ENCODE measurements around the gene SIM2.

SIM2 gene

DNA sequence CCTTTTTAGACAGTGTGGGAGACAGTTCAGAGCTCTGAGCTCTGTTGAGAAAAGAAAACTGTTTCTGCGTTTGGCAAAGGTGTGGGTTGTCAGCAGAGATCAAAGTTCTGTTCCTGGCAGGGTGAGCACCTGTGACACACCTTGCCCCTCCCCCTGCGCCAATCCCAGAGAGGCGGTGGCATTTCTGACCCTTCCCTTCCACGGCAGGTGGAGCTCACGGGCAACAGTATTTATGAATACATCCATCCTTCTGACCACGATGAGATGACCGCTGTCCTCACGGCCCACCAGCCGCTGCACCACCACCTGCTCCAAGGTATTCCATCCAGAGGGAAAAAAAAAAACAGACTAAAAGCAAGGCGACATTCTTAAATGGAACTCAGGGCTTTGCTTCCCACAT is 20.7 kb downstream of the SIM2 start:
- DNase-seq, result no peak

DNA sequence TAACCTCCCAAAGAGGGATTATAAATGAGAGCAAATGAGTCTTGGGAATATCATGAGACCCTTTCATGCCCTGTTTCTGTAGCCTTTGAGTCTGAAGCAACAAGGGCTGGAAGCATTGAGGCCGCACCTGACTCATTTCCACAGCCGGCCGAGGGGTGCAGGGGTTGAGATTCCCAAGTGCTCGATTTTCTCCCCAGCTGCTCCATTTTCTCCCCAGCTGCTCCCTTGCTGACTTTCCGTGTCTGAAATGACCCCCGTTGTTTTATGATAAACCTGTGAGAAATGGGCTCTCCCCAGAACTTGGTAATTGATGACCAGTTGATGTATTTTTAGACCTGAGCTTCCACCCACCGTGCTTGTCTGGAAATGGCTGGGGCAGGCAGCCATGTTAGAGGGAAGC is 22.9 kb downstream of the SIM2 start:
- DNase-seq, result no peak

- DNase-seq, result no peak
Measured at GRCh38 chr21:36722370-36723368, 23.8 kb downstream of the SIM2 start.

DNA sequence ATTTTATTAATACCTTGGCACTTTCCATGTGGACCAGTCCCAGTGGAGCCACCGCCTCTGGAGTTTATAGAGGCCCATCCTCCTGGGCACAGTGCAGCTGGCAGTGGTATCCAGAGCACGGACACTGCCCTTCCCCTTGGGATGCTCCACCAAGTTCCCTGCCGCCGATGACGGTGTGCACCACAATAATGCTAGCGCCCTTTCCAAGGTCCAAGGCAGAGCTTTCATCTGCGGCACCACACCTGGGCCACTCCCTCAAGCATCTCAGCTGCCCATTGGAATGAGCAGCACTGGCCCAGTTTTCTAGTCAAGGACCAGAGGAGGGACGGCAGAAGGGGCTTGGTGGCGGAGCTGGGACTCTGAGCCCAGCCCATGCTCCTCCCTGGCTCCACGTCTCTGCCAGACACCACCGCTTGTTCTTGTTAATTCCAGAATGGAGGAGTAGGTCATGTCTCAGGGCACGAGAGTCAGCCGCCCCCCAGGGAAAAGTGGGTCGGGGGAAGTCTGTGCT is 24.5 kb downstream of the SIM2 start:
- DNase-seq, result no peak

DNA sequence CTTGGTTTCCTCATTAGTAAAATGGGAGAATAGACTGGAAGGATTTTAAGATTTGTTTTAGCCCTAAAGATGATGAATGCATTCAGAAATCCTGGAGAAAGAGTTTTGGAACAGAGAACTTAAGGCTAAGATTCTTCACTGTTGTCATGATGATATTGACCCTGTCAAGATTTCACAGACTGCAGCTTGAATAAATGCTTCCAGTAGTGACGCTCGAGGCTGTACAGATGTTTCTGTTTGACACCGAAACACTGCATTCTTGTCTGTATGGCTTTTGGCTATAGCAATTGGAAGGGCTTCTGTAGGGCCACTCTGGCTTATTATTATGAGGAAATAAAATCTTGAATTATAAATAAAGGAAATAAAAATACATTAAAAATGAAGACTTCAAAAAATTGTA is 25.7 kb downstream of the SIM2 start:
- DNase-seq, result no peak

DNA sequence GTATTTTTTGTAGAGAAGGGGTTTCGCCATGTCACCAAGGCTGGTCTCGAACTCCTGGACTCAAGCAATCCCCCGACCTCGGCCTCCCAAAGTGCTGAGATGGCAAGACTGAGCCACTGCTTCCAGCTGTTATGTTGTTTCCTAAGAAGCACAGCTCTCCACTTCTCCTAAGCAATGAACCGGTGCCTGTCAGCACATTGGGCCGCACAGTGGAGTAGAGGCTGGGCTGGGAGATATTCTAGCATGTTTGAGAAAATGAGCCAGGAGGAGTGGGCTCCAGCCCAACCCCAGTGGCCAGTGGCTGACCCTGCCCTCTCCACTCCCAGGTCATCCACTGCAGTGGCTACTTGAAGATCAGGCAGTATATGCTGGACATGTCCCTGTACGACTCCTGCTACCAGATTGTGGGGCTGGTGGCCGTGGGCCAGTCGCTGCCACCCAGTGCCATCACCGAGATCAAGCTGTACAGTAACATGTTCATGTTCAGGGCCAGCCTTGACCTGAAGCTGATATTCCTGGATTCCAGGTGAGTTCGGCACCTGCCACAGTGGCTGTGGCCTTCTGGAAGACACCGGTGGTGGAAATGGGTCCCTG is 27.0 kb downstream of the SIM2 start:
- DNase-seq, result no peak

DNA sequence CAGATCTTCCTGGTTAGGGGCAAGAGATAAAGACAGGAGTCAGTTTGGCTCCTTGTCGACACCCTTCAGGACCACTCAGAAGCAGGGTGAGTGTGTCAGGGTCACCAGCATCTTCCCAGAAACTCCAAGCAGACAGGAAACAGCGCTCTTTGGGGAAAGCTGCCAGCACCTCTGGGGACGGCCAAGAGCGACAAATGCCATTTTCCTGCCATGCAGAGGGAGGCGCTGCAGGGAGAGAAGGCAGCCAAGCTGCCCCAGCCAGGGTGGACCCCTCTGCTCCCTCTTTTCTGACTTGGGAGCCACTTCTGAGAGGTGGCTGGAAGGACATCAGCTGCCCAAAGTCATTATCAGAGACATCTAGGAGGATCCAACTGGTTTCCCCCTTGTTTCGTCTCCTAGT is 29.0 kb downstream of the SIM2 start:
- no peak for DNase-seq

DNA sequence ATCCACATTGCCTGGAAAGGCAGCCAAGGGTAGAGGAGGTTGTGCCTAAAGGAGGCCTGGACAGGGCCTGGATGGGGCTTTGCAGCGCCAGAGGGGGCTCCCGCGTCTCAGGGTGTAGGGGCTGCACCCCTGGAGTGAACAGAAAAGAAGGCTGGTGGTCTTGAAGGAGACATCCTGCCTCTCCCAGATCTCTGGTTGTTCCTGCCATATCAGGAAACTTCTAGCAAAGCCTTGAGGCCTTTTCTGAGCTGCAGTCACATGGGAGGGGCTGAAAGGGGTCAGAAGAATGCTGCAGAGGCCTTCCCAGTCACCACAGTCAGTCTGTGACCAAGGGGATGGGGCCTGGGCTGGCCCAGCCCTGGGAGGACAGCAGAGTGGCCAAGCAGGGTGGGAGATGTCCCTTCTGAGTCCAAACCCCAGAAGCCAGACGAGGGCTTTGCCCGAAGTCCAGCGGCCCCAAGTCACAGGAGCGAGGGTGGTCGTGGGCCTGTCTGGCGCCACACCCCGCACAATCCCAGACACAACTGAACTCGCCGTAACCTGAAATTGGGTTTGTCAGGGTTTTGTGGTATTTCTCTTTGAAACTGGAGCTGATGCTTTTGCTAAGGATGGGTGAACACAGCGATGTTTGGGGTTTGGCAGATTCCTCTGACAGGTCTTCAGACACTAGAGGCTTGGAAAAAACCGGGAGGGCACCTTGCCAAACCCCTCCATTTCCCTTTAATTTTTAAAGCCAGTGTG is 29.6 kb downstream of the SIM2 start:
- DNase-seq, result no peak

DNA sequence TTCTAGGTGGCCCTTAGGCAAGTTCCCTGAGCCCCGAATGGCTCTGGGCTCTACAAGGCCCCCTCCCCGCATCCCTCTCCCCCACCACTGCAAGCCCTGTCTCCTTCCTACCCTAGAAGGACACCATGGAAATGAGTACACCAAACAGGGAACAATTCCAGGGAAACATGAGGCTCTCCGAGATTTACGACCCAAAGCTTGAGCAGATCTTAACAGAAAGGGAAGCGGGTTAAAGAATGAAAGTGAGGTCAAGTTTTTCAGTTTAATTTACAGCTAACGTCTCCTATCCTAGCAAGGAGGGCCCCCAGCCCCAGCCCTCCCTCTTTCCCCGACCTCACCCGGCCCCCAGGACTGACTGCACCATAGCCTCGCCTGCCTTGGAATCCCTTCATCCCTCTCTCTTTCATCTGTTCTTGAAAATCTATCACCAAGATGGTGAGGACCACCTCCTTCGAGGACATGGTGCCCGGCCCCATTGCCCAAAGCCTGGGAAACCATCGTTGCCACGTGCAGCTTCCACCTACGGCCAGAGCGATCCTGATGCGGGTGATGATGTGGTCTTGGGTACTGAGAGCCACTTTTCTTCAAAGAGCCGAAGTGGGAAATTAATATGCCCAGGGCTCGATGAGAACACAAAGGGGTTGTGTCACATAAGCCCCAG is 30.5 kb downstream of the SIM2 start:
- no peak for DNase-seq

- DNase-seq, result no peak
Measured at GRCh38 chr21:36730291-36731281, 31.7 kb downstream of the SIM2 start.

GRCh38 chr21:36732217-36732616 is 33.3 kb downstream of the SIM2 start:
- no peak for DNase-seq

DNA sequence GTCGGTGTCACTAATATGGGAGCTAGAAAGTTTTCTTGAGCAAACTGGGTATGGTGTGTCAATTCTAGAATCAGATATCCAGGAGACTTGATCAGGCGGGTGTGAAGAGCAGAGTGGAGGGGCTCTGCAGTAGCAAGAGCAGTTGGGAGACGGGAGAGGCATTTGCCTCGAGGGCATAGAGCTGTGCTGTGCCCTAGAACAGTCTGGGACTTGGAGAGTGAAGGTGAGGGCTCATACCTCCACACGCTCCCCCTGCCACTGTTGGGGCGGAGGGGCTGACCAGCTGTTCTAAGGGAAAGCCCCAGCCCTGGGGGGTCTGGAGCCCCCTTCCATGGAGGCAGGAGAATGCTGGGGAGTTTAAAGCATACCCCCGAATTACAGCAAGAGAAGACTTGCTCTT is 33.8 kb downstream of the SIM2 start:
- DNase-seq, result no peak

GRCh38 chr21:36733857-36734256 is 34.9 kb downstream of the SIM2 start:
- no peak for DNase-seq

DNA sequence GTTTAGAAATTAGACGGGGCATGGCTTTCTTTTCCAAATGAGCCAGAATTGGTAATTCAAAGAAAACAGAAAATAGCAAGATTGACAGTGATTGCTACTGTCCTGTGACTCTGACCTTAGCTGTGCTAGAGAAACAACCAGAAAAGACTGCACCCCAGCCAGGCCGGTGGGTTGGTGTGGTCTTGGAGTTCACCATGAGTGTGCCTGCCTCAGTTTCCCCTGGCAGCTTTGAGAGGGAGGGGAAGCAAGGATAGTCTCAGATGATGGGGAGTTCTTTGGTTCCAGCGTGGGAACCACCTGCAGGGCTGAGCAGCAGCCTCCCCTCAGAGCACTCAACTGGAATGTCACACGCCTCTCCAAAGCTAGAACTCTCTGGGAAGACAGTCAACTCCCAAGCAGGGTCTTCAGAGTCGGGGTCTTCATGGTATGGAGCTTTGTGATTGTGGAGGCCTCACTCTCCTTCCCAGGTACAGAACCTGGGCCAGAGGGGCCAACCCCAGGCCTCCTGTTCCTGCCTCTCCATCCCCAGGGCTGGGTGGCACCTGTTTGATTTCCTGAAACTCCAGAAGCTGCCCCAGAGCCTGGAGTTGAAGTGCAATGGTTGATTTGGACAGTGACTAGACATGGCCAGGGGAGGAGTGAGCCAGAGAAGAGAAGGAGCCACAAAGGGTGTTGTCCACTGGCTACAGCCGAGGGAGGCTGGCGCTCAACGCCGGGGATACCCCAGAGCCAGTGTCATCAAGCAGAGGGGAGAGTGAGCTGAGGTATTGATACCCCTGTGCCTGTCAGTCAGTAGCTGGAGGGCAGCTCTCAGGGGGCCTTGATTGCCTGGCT is 35.7 kb downstream of the SIM2 start:
- no peak for DNase-seq

GRCh38 chr21:36735201-36735515 is 36.2 kb downstream of the SIM2 start:
- DNase-seq, result no peak

DNA sequence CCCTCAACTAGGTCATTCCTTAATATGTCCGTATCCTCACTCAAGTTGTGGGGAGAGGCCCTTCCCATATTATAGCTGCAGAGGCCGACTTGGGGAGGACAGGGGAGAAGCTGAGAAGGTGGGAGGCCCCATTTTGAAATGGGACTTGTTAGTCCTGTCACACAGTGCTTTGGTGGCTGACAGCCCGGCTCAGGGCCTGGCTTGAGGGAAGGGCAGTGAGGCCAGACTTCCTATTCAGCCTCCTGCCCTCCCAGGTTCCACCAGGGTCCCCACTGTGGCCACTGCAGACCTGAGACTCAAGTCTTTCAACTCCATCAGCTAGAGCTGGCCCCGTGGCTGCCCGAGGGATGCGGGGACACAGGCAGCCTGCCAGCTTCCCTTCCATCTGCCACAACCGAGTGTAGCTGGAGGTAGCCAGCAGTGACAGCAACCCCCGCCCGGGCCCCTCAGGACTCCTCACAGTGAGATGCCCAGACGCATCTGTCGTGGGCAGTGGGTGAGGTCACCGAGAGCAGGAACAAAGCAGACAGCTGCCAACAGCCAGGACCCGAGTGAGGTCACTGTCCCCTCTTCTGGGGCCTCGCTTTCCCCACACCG is 36.9 kb downstream of the SIM2 start:
- no peak for DNase-seq

DNA sequence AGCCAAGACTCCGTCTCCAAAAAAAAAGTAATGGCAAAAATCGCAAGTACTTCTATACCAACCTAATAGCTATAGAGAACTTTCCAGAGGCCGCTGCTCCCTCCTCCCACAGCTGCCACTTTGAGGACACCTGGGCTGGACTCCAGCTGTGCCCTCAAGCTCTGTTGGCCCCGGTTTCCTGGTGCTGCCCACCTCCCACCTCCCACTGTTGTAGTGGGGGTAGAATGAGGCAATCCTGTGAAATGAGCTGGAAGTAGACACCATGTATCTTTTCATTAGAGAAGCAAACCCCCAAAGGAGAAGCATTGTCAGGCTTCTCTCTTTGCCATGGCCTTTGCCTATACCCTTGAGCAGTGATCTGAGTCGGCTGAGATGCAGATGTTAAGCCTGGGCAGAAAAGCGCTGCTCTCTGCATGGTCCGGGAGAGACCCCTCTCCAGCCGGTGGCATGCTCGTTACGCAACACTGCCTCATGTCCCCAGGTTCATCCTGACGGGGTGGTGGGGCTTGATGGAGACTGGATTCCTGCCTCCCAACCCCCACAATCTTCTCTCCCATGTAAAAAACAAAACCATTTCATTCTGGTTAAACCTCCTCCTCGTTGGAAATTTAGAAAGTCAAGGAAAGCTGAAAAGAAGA is 39.7 kb downstream of the SIM2 start:
- DNase-seq, result no peak

DNA sequence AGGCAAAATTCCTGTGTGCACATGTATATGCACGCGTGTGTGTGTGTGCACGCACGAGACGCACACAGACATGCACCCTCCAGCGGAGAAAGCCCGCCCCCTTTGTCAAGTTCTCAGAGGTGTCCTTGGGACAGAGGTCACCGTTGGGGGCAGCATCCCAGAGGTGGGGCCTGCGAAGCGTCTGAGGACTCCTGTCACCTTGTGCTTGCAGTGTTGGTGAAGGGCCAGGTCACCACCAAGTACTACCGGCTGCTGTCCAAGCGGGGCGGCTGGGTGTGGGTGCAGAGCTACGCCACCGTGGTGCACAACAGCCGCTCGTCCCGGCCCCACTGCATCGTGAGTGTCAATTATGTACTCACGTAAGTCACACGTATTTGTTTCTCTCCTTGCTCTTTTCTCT is 42.6 kb downstream of the SIM2 start:
- no peak for DNase-seq

DNA sequence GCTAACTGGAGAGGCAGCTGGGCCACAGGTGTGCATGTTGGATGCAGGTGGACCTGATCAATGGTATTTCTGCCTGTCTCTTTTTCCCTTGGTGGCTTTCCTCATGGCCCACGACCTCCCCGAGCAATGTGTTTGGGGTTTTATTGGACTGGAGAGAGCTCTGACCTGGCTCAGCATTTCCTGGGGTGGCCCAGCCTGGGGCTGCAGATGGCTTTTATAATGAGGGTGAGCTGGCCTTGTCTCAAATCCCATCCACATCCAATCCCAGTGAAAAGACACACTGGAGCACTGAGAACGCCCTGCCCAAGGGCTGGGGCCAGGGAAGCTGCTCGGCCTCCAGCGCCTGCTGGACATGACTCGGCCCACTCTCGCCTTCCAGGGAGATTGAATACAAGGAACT is 44.1 kb downstream of the SIM2 start:
- no peak for DNase-seq

DNA sequence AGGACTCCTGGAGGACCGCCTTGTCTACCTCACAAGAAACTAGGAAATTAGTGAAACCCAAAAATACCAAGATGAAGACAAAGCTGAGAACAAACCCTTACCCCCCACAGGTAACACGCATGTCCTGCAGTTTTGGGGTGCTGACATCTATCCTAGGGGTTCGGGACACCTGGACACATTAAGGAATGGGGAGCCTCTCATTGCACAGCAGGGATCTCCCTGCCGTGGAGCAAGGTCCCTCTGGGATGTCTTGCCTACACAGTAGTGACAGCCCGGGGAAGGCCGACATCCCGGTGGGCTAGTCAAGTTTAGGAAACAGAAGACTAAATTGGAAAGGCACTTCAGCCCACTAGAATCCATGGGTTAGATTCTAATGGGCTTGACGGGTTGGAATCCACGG is 44.5 kb downstream of the SIM2 start:
- no peak for DNase-seq

Measured in stimulated activated CD4-positive, alpha-beta T cell treated with anti-CD3 and anti-CD28 coated beads, Interleukin-1b, Interleukin-23, amount 100 ng/mL, for 48 hours (primary cell).